Uterus (tissue), 2 donors: Measurements from ENCODE around the gene PRRT1.

ENCODE experiments used
- CTCF ChIP-seq, 4 experiments: fragments of 200-600 bp in 2 of 4; fragments of 450-650 bp in 2 of 4; sonication (generic) in 2 of 4; IDR thresholded peaks; one replicate each; pipeline ENCODE4 v1.5.1; 2016 to 2019; ENCODE audit warnings: antibody characterized with exemption in 4 of 4, mild to moderate bottlenecking in 2 of 4, moderate library complexity in 1 of 4
- POLR2A ChIP-seq, 2 donors: fragments of 450-650 bp; IDR thresholded peaks; one replicate each; pipeline ENCODE4 v1.6.1; 2016; ENCODE audit warnings: antibody characterized with exemption in 2 of 2, mild to moderate bottlenecking in 1 of 2, moderate library complexity in 1 of 2

- no peak for TF ChIP-seq CTCF (IDR thresholded peaks at IDR 0.05)
- no peak for TF ChIP-seq POLR2A (IDR thresholded peaks at IDR 0.05)
These were observed 40.2 kb upstream of the PRRT1 start for GRCh38 chr6:32191696-32192607.
